ENCODE data around the gene FAF2.
"Not testable (repeated sequence)": the region's sequence is repeated elsewhere in the genome, so short reads cannot be mapped to it uniquely, and the experiment has no call there.

The FAF2 gene

GRCh38 chr5:176447978-176448608 lies at the start of gene FAF2:
TSS of gene FAF2 (plus strand) at chr5:176448385. CDS start at chr5:176448408, 23 bp downstream.
- DNase-seq (ENCODE audit: low read depth in 2 of 2): peak; percentile 95 to 97

GRCh38 chr5:176400382-176401156 lies 47.6 kb upstream of the FAF2 start:
- DNase-seq (ENCODE audit: low read depth in 2 of 2): no peak

GRCh38 chr5:176401281-176402205 lies 46.6 kb upstream of the FAF2 start:
- no peak for DNase-seq (ENCODE audit: low read depth in 2 of 2)

GRCh38 chr5:176405656-176406435 lies 42.3 kb upstream of the FAF2 start:
- no peak for DNase-seq (ENCODE audit: low read depth in 2 of 2)

- DNase-seq (ENCODE audit: low read depth in 2 of 2): no peak
Measured at GRCh38 chr5:176406436-176407052, 41.6 kb upstream of the FAF2 start.

- no peak for DNase-seq (ENCODE audit: low read depth in 2 of 2)
Measured at GRCh38 chr5:176407456-176408251, 40.5 kb upstream of the FAF2 start.

GRCh38 chr5:176408252-176408573 lies 40.0 kb upstream of the FAF2 start:
- DNase-seq (ENCODE audit: low read depth in 2 of 2): not testable (repeated sequence)

GRCh38 chr5:176408590-176408989 lies 39.6 kb upstream of the FAF2 start:
- no peak for DNase-seq (ENCODE audit: low read depth in 2 of 2)

GRCh38 chr5:176409765-176410164 lies 38.4 kb upstream of the FAF2 start:
- no peak for DNase-seq (ENCODE audit: low read depth in 2 of 2)

- DNase-seq (ENCODE audit: low read depth in 2 of 2): no peak
Measured at GRCh38 chr5:176410486-176411180, 37.6 kb upstream of the FAF2 start.

- no peak for DNase-seq (ENCODE audit: low read depth in 2 of 2)
Measured at GRCh38 chr5:176412517-176413254, 35.5 kb upstream of the FAF2 start.

GRCh38 chr5:176413255-176413565 lies 35.0 kb upstream of the FAF2 start:
- no peak for DNase-seq (ENCODE audit: low read depth in 2 of 2)

- DNase-seq (ENCODE audit: low read depth in 2 of 2): no peak
Measured at GRCh38 chr5:176413709-176414191, 34.4 kb upstream of the FAF2 start.

GRCh38 chr5:176414704-176415103 lies 33.5 kb upstream of the FAF2 start:
- DNase-seq (ENCODE audit: low read depth in 2 of 2): no peak

GRCh38 chr5:176415240-176415951 lies 32.8 kb upstream of the FAF2 start:
- no peak for DNase-seq (ENCODE audit: low read depth in 2 of 2)

GRCh38 chr5:176415952-176416924 lies 31.9 kb upstream of the FAF2 start, which contains the start of gene CLTB:
TSS of gene CLTB (minus strand) at chr5:176416539. CDS start at chr5:176416363, 176 bp downstream.
- peak; percentile 84 to 87 for DNase-seq (ENCODE audit: low read depth in 2 of 2)

GRCh38 chr5:176416965-176417364 lies 31.2 kb upstream of the FAF2 start:
- DNase-seq (ENCODE audit: low read depth in 2 of 2): no peak

Data from stimulated activated CD8-positive, alpha-beta memory T cell treated with anti-CD3 and anti-CD28 coated beads, Interleukin-15, amount 100 ng/mL, for 48 hours (primary cell).